Heart right ventricle (tissue), 16 donors: ENCODE measurements around the gene TC2N. TPM values are rescaled to one million over a fixed set of nuclear protein-coding genes. Genes with fewer than 3 reads are reported as not detected.
"Not testable (repeated sequence)": the region's sequence is repeated elsewhere in the genome, so short reads cannot be mapped to it uniquely, and the experiment has no call there.

Experiments
- ATAC-seq, 8 donors: fragments of 200-7000 bp; cut with Tn5 transposase; one replicate each; pipeline ENCODE4 v1.9.1; 2020; ENCODE audit warnings: mild to moderate bottlenecking in 8 of 8, moderate library complexity in 8 of 8, moderate number of reproducible peaks in 1 of 8
- DNase-seq, 2 donors: peaks; one replicate each; pipeline ENCODE4 v3.0.0-alpha.2; 2020
- H3K27ac ChIP-seq, 10 donors: fragments of 200-600 bp; sonication (generic) in 2 of 10; one replicate each; pipeline versions ENCODE4 v1.5.0 to v1.8.0; 2020 to 2022; ENCODE audit warnings: mild to moderate bottlenecking in 3 of 10
- H3K27me3 ChIP-seq, 7 donors: fragments of 200-600 bp; one replicate each; pipeline ENCODE4 v1.8.0; 2021 to 2022; ENCODE audit warnings: mild to moderate bottlenecking in 2 of 7
- H3K36me3 ChIP-seq, 9 donors: fragments of 200-600 bp; sonication (generic) in 1 of 9; one replicate each; pipeline versions ENCODE4 v1.5.0 to v1.8.0; 2020 to 2022; ENCODE audit warnings: mild to moderate bottlenecking in 2 of 9
- H3K4me1 ChIP-seq, 9 donors: fragments of 200-600 bp; sonication (generic) in 1 of 9; one replicate each; pipeline versions ENCODE4 v1.5.0 to v1.8.0; 2020 to 2022; ENCODE audit warnings: mild to moderate bottlenecking in 4 of 9
- H3K4me3 ChIP-seq, 10 donors: fragments of 200-600 bp; sonication (generic) in 2 of 10; one replicate each; pipeline versions ENCODE4 v1.5.0 to v1.8.0; 2020 to 2022; ENCODE audit warnings: mild to moderate bottlenecking in 7 of 10, moderate library complexity in 2 of 10
- H3K9me3 ChIP-seq, 11 donors: fragments of 200-600 bp in 10 of 11; sonication (generic) in 2 of 11; one replicate each; pipeline versions ENCODE4 v1.5.0 to v1.8.0; 2013 to 2022; ENCODE audit warnings: mild to moderate bottlenecking in 2 of 11, control low read depth in 1 of 11, moderate library complexity in 1 of 11
- CTCF ChIP-seq, 9 donors: fragments of 200-600 bp; sonication (generic) in 2 of 9; IDR thresholded peaks; one replicate each; pipeline versions ENCODE4 v1.5.0 to v1.8.0; 2021 to 2022; ENCODE audit warnings: antibody characterized with exemption in 9 of 9, mild to moderate bottlenecking in 5 of 9, moderate library complexity in 1 of 9
- WGBS, 2 donors: extraction: QIAGEN DNeasy Blood & Tissue Kit; methylation state at CpG; one replicate each; pipeline ENCODE4 v1.1.7; 2013; ENCODE audit warnings: inconsistent platforms in 1 of 2; 5-methylcytosine and 5-hydroxymethylcytosine counted together
- intact Hi-C, 10 donors: fragments of 100-400 bp; cut with DNase I; formaldehyde crosslinking; loops; one replicate each; pipeline versions ENCODE4 v1.11.1 to v1.14.2; 2022
- polyA plus RNA-seq, 2 donors: library from polyadenylated mRNA; stranded (reverse); fragments of 200-250 nt; gene quantifications; one replicate each; pipeline ENCODE4 v1.2.3, GENCODE V29; 2013
- total RNA-seq, 10 donors: library from RNA; stranded (reverse); fragmentation: NEBNext Ultra II Directional in 3 of 10; extraction: Animal tissue kit (Norgen Biotek cat#: 25700) in 3 of 10; gene quantifications; one replicate each; pipeline versions ENCODE4 v1.2.1 to v1.2.4, GENCODE V29; 2021 to 2023
- donor health status: Arrhythmogenic right ventricular cardiomyopathy.
- donor health status: ischemic (EF 13 %, LVEDD 7.1; RV severe dilation, severe dysfunction).
- donor health status: healthy with polysubstance abuse.
- donor health status: DM: no; HTN: yes; CAD: no.
- donor health status: DM: no; HTN: no; CAD: no.
- donor health status: ischemic (EF 25% LVEDD 6.9; RV normal size, moderate dysfunction).
- donor health status: ischemic (EF 25% LVEDD 5.7; RV mildly dilated, moderate dysfunction).
- donor health status: healthy.
- donor health status: DM: yes; HTN: yes; CAD: no.
- donor health status: Ischemic cardiomyopathy.
- donor health status: ischemic (EF 35%, LVEDD 5.7; RV mildly dilated, moderate dysfunction).
- donor health status: nonischemic (EF 11% LVEDD 7.7; RV severe dilation, severe dysfunction).
- donor health status: DM: yes; HTN: yes; CAD: no.
- donor health status: PGD.
- donor health status: ischemic (EF 29% LVEDD 5.4; RV normal size, mild dysfunction).
- donor health status: nonischemic (EF 23%, LVEDD 6.1; RV moderate dilation, normal function).

TC2N gene
- total and polyA plus RNA-seq, 12 donors: 1.8 to 12.4 (median 3.8) TPM

GRCh38 chr14:91742621-91743304 is 124.6 kb downstream of the TC2N start:
- H3K9me3 ChIP-seq: no peaks in the 10 kb centered on the region
- WGBS, 2 donors: 73 to 75% methylated on average over 1 of the region's 1 CpG
- H3K4me1 ChIP-seq: no peaks in the 10 kb centered on the region
- H3K4me3 ChIP-seq: no peak overlapping the region
- H3K27me3 ChIP-seq: no peaks in the 10 kb centered on the region
- H3K36me3 ChIP-seq: no peaks in the 10 kb centered on the region
- intact Hi-C loops: no loop called here
- H3K27ac ChIP-seq: no peak overlapping the region
- ATAC-seq: no peak
- TF ChIP-seq CTCF (IDR thresholded peaks at IDR 0.05): no peak
- no peak for DNase-seq

GRCh38 chr14:91739867-91740266 is 127.5 kb downstream of the TC2N start:
- intact Hi-C loops, ATAC-seq, H3K9me3 ChIP-seq, H3K27ac ChIP-seq, H3K4me1 ChIP-seq, H3K36me3 ChIP-seq, DNase-seq, H3K27me3 ChIP-seq, H3K4me3 ChIP-seq: not testable (repeated sequence)
- 75 to 84% methylated on average over 2 of the region's 2 CpGs for WGBS, 2 donors

- DNase-seq (no peak), ATAC-seq (no peak)
- H3K27me3 ChIP-seq: peaks cover 0 to 8% (median 0%) of the 10 kb centered on the region in 7 donors
- intact Hi-C loops: no loop called here
- no peak for TF ChIP-seq CTCF (IDR thresholded peaks at IDR 0.05)
- no peaks in the 10 kb centered on the region for H3K4me1 ChIP-seq
- H3K27ac ChIP-seq: no peak overlapping the region
- H3K36me3 ChIP-seq: no peaks in the 10 kb centered on the region
- H3K9me3 ChIP-seq: no peaks in the 10 kb centered on the region
- 90 to 91% methylated on average over 5 of the region's 5 CpGs for WGBS, 2 donors
- H3K4me3 ChIP-seq: no peak overlapping the region
These were observed 129.7 kb downstream of the TC2N start for GRCh38 chr14:91737619-91738018.

GRCh38 chr14:91732859-91733477 is 134.4 kb downstream of the TC2N start:
- Histone ChIP-seq H3K9me3 (no peaks in the 10 kb centered on the region), H3K4me3 (no peak overlapping the region), H3K36me3 (no peaks in the 10 kb centered on the region), H3K27me3 (peaks cover 0 to 8% (median 0%) of the 10 kb centered on the region in 7 donors), H3K4me1 (no peaks in the 10 kb centered on the region), H3K27ac (no peak overlapping the region)
- DNase-seq (no peak), ATAC-seq (no peak)
- WGBS, 2 donors: 27 to 34% methylated on average over 2 of the region's 2 CpGs
- intact Hi-C loops: no loop called here
- no peak for TF ChIP-seq CTCF (IDR thresholded peaks at IDR 0.05)

- no peaks in the 10 kb centered on the region for H3K36me3 ChIP-seq
- H3K4me3 ChIP-seq: no peak overlapping the region
- ATAC-seq (no peak), DNase-seq (no peak)
- no peaks in the 10 kb centered on the region for H3K9me3 ChIP-seq
- WGBS, 2 donors: 71 to 74% methylated on average over 5 of the region's 5 CpGs
- H3K4me1 ChIP-seq: no peaks in the 10 kb centered on the region
- intact Hi-C loops: no loop called here
- no peak overlapping the region for H3K27ac ChIP-seq
- peaks cover 0 to 8% (median 0%) of the 10 kb centered on the region in 7 donors for H3K27me3 ChIP-seq
- TF ChIP-seq CTCF (IDR thresholded peaks at IDR 0.05): no peak
These were observed 134.9 kb downstream of the TC2N start for GRCh38 chr14:91732439-91732838.
